ENCODE results near the gene PRR30.

The PRR30 gene

GRCh38 chr2:27154488-27154887, 15.3 kb upstream of the PRR30 start:
- no peak for DNase-seq (ENCODE audit: low spot score)

GRCh38 chr2:27152796-27153464, 13.7 kb upstream of the PRR30 start:
- DNase-seq (ENCODE audit: low spot score) = no peak

- DNase-seq (ENCODE audit: low spot score) = no peak
Measured at GRCh38 chr2:27152102-27152795, 13.0 kb upstream of the PRR30 start.

GRCh38 chr2:27150639-27151230, 11.5 kb upstream of the PRR30 start:
- DNase-seq (ENCODE audit: low spot score) = no peak

GRCh38 chr2:27149570-27150405, 10.6 kb upstream of the PRR30 start:
- no peak for DNase-seq (ENCODE audit: low spot score)

- DNase-seq (ENCODE audit: low spot score) = no peak
Measured at GRCh38 chr2:27148801-27149439, 9.7 kb upstream of the PRR30 start, which contains the start of gene TCF23. TCF23 (plus strand) TSS chr2:27149004; CDS start chr2:27149134, 130 bp downstream.

GRCh38 chr2:27147935-27148334, 8.7 kb upstream of the PRR30 start:
- no peak for DNase-seq (ENCODE audit: low spot score)

GRCh38 chr2:27145682-27146081, 6.5 kb upstream of the PRR30 start:
- no peak for DNase-seq (ENCODE audit: low spot score)

- no peak for DNase-seq (ENCODE audit: low spot score)
Measured at GRCh38 chr2:27143285-27143684, 4.1 kb upstream of the PRR30 start.

GRCh38 chr2:27138111-27138510, 1.1 kb downstream of the PRR30 start:
- no peak for DNase-seq (ENCODE audit: low spot score)

- no peak for DNase-seq (ENCODE audit: low spot score)
Measured at GRCh38 chr2:27137322-27137935, 1.8 kb downstream of the PRR30 start.

- no peak for DNase-seq (ENCODE audit: low spot score)
Measured at GRCh38 chr2:27136751-27137150, 2.5 kb downstream of the PRR30 start.

GRCh38 chr2:27135478-27135955, 3.7 kb downstream of the PRR30 start:
- DNase-seq (ENCODE audit: low spot score) = no peak

- DNase-seq (ENCODE audit: low spot score) = no peak
Measured at GRCh38 chr2:27134781-27135477, 4.3 kb downstream of the PRR30 start.

- DNase-seq (ENCODE audit: low spot score) = peak; percentile 98
Measured at GRCh38 chr2:27133905-27134780, 5.1 kb downstream of the PRR30 start, which contains the start of gene PREB. PREB (minus strand) TSS chr2:27134636; CDS start chr2:27134421, 215 bp downstream.

GRCh38 chr2:27133195-27133875, 5.9 kb downstream of the PRR30 start:
- DNase-seq (ENCODE audit: low spot score) = no peak

- DNase-seq (ENCODE audit: low spot score) = no peak
Measured at GRCh38 chr2:27131429-27131828, 7.8 kb downstream of the PRR30 start.

- no peak for DNase-seq (ENCODE audit: low spot score)
Measured at GRCh38 chr2:27130396-27130795, 8.8 kb downstream of the PRR30 start.
